Mesendoderm (in vitro differentiated cells): ENCODE results near the gene SLC28A1.

Experiments used
- DNase-seq: peaks from one replicate; pipeline ENCODE4 v3.0.0; 2013
- H2AK5ac ChIP-seq: 2 replicates; pipeline ENCODE4 v1.6.1; 2013; ENCODE audit warnings: low read length, inconsistent platforms
- H2BK120ac ChIP-seq: 2 replicates; pipeline ENCODE4 v1.6.1; 2013; ENCODE audit warnings: low read depth, mild to moderate bottlenecking, low read length, moderate library complexity, mixed read lengths
- H2BK15ac ChIP-seq: replicated peaks from 2 replicates; pipeline ENCODE4 v1.6.1; 2013; ENCODE audit warnings: low read depth, mild to moderate bottlenecking, moderate library complexity
- H2BK5ac ChIP-seq: 2 replicates; pipeline ENCODE4 v1.6.1; 2013; ENCODE audit warnings: low read length, inconsistent platforms
- H3K18ac ChIP-seq: 2 replicates; pipeline ENCODE4 v1.6.1; 2013; ENCODE audit warnings: mild to moderate bottlenecking, low read length, mixed read lengths
- H3K23ac ChIP-seq: one replicate; pipeline ENCODE4 v1.6.1; 2013; ENCODE audit warnings: low read length
- H3K27ac ChIP-seq: 2 replicates; pipeline ENCODE4 v1.5.1; 2013; ENCODE audit warnings: low read depth, mild to moderate bottlenecking, inconsistent platforms, low read length, moderate library complexity
- H3K27me3 ChIP-seq: 2 replicates; pipeline ENCODE4 v1.6.1; 2013; ENCODE audit warnings: low read length, control low read depth, mild to moderate bottlenecking, inconsistent platforms; ENCODE audit not compliant: insufficient read depth, poor library complexity
- H3K36me3 ChIP-seq: 2 replicates; pipeline ENCODE4 v1.6.1; 2013; ENCODE audit warnings: low read length, inconsistent platforms; ENCODE audit not compliant: control insufficient read depth, insufficient read depth
- H3K4ac ChIP-seq: one replicate; pipeline ENCODE4 v1.6.1; 2013; ENCODE audit warnings: low read depth, mild to moderate bottlenecking, low read length, moderate library complexity
- H3K4me1 ChIP-seq: 2 replicates; pipeline ENCODE4 v1.6.1; 2013; ENCODE audit warnings: low read depth, low read length, inconsistent platforms; ENCODE audit not compliant: control insufficient read depth
- H3K4me2 ChIP-seq: 2 replicates; pipeline ENCODE4 v1.6.1; 2013; ENCODE audit warnings: low read length
- H3K4me3 ChIP-seq: 2 replicates; pipeline ENCODE4 v1.5.1; 2013; ENCODE audit warnings: mild to moderate bottlenecking, low read length
- H3K56ac ChIP-seq: one replicate; pipeline ENCODE4 v1.6.1; 2013; ENCODE audit warnings: low read length
- H3K79me1 ChIP-seq: 2 replicates; pipeline ENCODE4 v1.6.1; 2013; ENCODE audit warnings: low read length, inconsistent platforms
- H3K79me2 ChIP-seq: 2 replicates; pipeline ENCODE4 v1.6.1; 2013; ENCODE audit warnings: mild to moderate bottlenecking, low read length; ENCODE audit not compliant: control insufficient read depth, insufficient read depth
- H3K9ac ChIP-seq: 2 replicates; pipeline ENCODE4 v1.6.1; 2013; ENCODE audit warnings: low read length, inconsistent platforms
- H4K5ac ChIP-seq: one replicate; pipeline ENCODE4 v1.6.1; 2013; ENCODE audit warnings: low read length
- H4K8ac ChIP-seq: one replicate; pipeline ENCODE4 v1.6.1; 2013; ENCODE audit warnings: low read depth, mild to moderate bottlenecking, control low read depth, low read length, moderate library complexity
- WGBS: extraction: QIAGEN DNeasy Blood & Tissue Kit; methylation state at CpG from one replicate; pipeline ENCODE4 v1.1.7; 2013; ENCODE audit warnings: low lambda C conversion rate, missing lambda C conversion rate; ENCODE audit not compliant: insufficient coverage; ENCODE audit errors: extremely low coverage; 5-methylcytosine and 5-hydroxymethylcytosine counted together

The SLC28A1 gene

GRCh38 chr15:84871428-84871985, 13.0 kb upstream of the SLC28A1 start:
- no peak overlapping the region for H3K9ac ChIP-seq
- H3K23ac ChIP-seq, result no peak overlapping the region
- H3K4me1 ChIP-seq, result no peaks in the 10 kb centered on the region
- H3K79me2 ChIP-seq, result no peaks in the 10 kb centered on the region
- no peak overlapping the region for H4K5ac ChIP-seq
- H3K56ac ChIP-seq, result no peak overlapping the region
- H3K18ac ChIP-seq, result no peak overlapping the region
- H2BK15ac ChIP-seq, result no peak overlapping the region
- no CpG with 5 or more reads among the region's 9 CpGs for WGBS
- H3K4me2 ChIP-seq, result no peak overlapping the region
- no peak overlapping the region for H3K4me3 ChIP-seq
- H3K27me3 ChIP-seq, result no peaks in the 10 kb centered on the region
- H2BK5ac ChIP-seq, result no peak overlapping the region
- peaks cover 1% of the 10 kb centered on the region for H3K36me3 ChIP-seq
- H2AK5ac ChIP-seq, result no peak overlapping the region
- no peaks in the 10 kb centered on the region for H3K79me1 ChIP-seq
- no peak overlapping the region for H4K8ac ChIP-seq
- H2BK120ac ChIP-seq, result no peak overlapping the region
- DNase-seq, result no peak
- H3K27ac ChIP-seq, result no peak overlapping the region
- H3K4ac ChIP-seq, result no peak overlapping the region

- H3K79me1 ChIP-seq, result no peaks in the 10 kb centered on the region
- no peak overlapping the region for H3K4me3 ChIP-seq
- no peaks in the 10 kb centered on the region for H3K27me3 ChIP-seq
- H3K27ac ChIP-seq, result no peak overlapping the region
- no peaks in the 10 kb centered on the region for H3K79me2 ChIP-seq
- no peak overlapping the region for H2BK5ac ChIP-seq
- H4K8ac ChIP-seq, result no peak overlapping the region
- H3K4ac ChIP-seq, result no peak overlapping the region
- H3K18ac ChIP-seq, result no peak overlapping the region
- no peak overlapping the region for H2BK120ac ChIP-seq
- peaks cover 1% of the 10 kb centered on the region for H3K36me3 ChIP-seq
- no peak overlapping the region for H3K9ac ChIP-seq
- no peak overlapping the region for H2BK15ac ChIP-seq
- no peak overlapping the region for H2AK5ac ChIP-seq
- H4K5ac ChIP-seq, result no peak overlapping the region
- no peak overlapping the region for H3K4me2 ChIP-seq
- WGBS, result no CpG with 5 or more reads among the region's 17 CpGs
- H3K4me1 ChIP-seq, result no peaks in the 10 kb centered on the region
- no peak for DNase-seq
- no peak overlapping the region for H3K23ac ChIP-seq
- H3K56ac ChIP-seq, result no peak overlapping the region
Observed at GRCh38 chr15:84872009-84872910, 12.2 kb upstream of the SLC28A1 start.

- Histone ChIP-seq H3K27me3 (no peaks in the 10 kb centered on the region), H3K9ac (no peak overlapping the region), H3K4ac (no peak overlapping the region), H4K8ac (no peak overlapping the region), H4K5ac (no peak overlapping the region), H3K27ac (no peak overlapping the region), H3K79me1 (no peaks in the 10 kb centered on the region), H3K23ac (no peak overlapping the region), H2BK120ac (no peak overlapping the region), H3K4me1 (no peaks in the 10 kb centered on the region), H2BK15ac (no peak overlapping the region), H2AK5ac (no peak overlapping the region), H3K56ac (no peak overlapping the region), H2BK5ac (no peak overlapping the region), H3K4me3 (no peak overlapping the region), H3K18ac (no peak overlapping the region), H3K36me3 (peaks cover 1% of the 10 kb centered on the region), H3K79me2 (no peaks in the 10 kb centered on the region), H3K4me2 (no peak overlapping the region)
- WGBS, result no CpG with 5 or more reads among the region's 7 CpGs
- DNase-seq, result no peak
Observed at GRCh38 chr15:84873997-84874396, 10.5 kb upstream of the SLC28A1 start.

GRCh38 chr15:84874981-84875699, 9.3 kb upstream of the SLC28A1 start:
- H3K4me3 ChIP-seq, result no peak overlapping the region
- no CpG with 5 or more reads among the region's 5 CpGs for WGBS
- no peak overlapping the region for H3K4me2 ChIP-seq
- no peaks in the 10 kb centered on the region for H3K4me1 ChIP-seq
- no peaks in the 10 kb centered on the region for H3K79me2 ChIP-seq
- H3K4ac ChIP-seq, result no peak overlapping the region
- no peak overlapping the region for H3K56ac ChIP-seq
- DNase-seq, result no peak
- H3K18ac ChIP-seq, result no peak overlapping the region
- no peak overlapping the region for H2AK5ac ChIP-seq
- no peaks in the 10 kb centered on the region for H3K79me1 ChIP-seq
- H4K8ac ChIP-seq, result no peak overlapping the region
- no peak overlapping the region for H2BK120ac ChIP-seq
- no peak overlapping the region for H2BK15ac ChIP-seq
- no peak overlapping the region for H3K23ac ChIP-seq
- H3K9ac ChIP-seq, result no peak overlapping the region
- no peak overlapping the region for H3K27ac ChIP-seq
- H4K5ac ChIP-seq, result no peak overlapping the region
- no peaks in the 10 kb centered on the region for H3K27me3 ChIP-seq
- peaks cover 1% of the 10 kb centered on the region for H3K36me3 ChIP-seq
- H2BK5ac ChIP-seq, result no peak overlapping the region

- Histone ChIP-seq H3K4me2 (no peak overlapping the region), H3K4ac (no peak overlapping the region), H4K8ac (no peak overlapping the region), H2BK120ac (no peak overlapping the region), H2BK15ac (no peak overlapping the region), H3K27ac (no peak overlapping the region), H3K4me1 (no peaks in the 10 kb centered on the region), H3K23ac (no peak overlapping the region), H3K9ac (no peak overlapping the region), H2AK5ac (no peak overlapping the region), H3K56ac (no peak overlapping the region), H3K18ac (no peak overlapping the region), H3K4me3 (no peak overlapping the region), H4K5ac (no peak overlapping the region), H3K79me2 (no peaks in the 10 kb centered on the region), H3K36me3 (no peaks in the 10 kb centered on the region), H3K79me1 (no peaks in the 10 kb centered on the region), H2BK5ac (no peak overlapping the region), H3K27me3 (no peaks in the 10 kb centered on the region)
- no peak for DNase-seq
Observed at GRCh38 chr15:84876269-84876668, 8.2 kb upstream of the SLC28A1 start.
